HepG2 (cell line): Measurements from ENCODE around the gene L3MBTL4.

Experiments
- ATM ChIP-seq: fragments of 450-650 bp; IDR thresholded peaks from 2 replicates; pipeline ENCODE4 v1.7.1; 2017; ENCODE audit warnings: mild to moderate bottlenecking, borderline replicate concordance
- CTCF ChIP-seq: sonication (generic); formaldehyde crosslinking; IDR thresholded peaks from 2 replicates; pipeline ENCODE4 v1.5.0; 2020; ENCODE audit warnings: mild to moderate bottlenecking, missing genetic modification reagents, moderate library complexity
- DR1 ChIP-seq: sonication (generic); formaldehyde crosslinking; IDR thresholded peaks from 2 replicates; pipeline ENCODE4 v1.8.0; 2021; ENCODE audit warnings: mild to moderate bottlenecking, missing genetic modification reagents, inconsistent platforms
- EP300 ChIP-seq, 3 experiments: sonication (generic) in 1 of 3; formaldehyde crosslinking in 1 of 3; IDR thresholded peaks; 2 replicates each; pipeline versions ENCODE4 v1.5.1 to v1.6.1; 2011 to 2020; ENCODE audit warnings: low read depth in 2 of 3, low read length in 2 of 3, borderline replicate concordance in 1 of 3, improper control_type of control experiment in 1 of 3, mild to moderate bottlenecking in 1 of 3, missing genetic modification reagents in 1 of 3, moderate library complexity in 1 of 3
- HDAC2 ChIP-seq: sonication (generic); formaldehyde crosslinking; IDR thresholded peaks from 2 replicates; pipeline ENCODE4 v1.4.0; 2020; ENCODE audit warnings: missing genetic modification reagents
- REST ChIP-seq, 2 experiments: IDR thresholded peaks; 2 replicates each; pipeline ENCODE4 v1.6.1; 2011 to 2012; ENCODE audit warnings: low read length in 2 of 2, borderline replicate concordance in 1 of 2, low read depth in 1 of 2, mild to moderate bottlenecking in 1 of 2, moderate library complexity in 1 of 2
- SNRNP70 ChIP-seq: fragments of 200-400 bp; formaldehyde crosslinking; IDR thresholded peaks from 2 replicates; pipeline ENCODE4 v1.6.1; 2017; ENCODE audit warnings: mild to moderate bottlenecking, low read depth, low read length, moderate library complexity
- TAF1 ChIP-seq: sonication (generic); formaldehyde crosslinking; IDR thresholded peaks from 2 replicates; pipeline ENCODE4 v1.4.0; 2020; ENCODE audit warnings: missing genetic modification reagents

DNA sequence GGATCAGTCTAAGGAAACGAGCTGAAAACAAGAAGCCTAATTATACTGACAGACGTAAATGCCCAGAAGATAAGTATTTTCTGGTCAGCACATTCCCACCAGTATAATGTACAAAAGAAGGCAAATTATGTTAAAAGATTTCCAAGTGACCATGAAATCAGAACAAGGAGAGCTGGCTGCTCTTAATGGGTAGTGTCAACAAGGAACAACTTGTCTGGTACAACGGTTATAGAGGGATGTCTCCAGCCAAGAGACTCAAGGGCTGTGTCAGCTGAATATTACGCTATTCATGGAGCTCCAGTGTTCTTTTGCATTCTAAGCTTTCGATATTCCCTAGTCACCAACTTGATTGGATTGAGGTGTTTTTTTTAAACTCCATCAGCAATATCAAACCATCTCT, 8.6 kb upstream of the L3MBTL4 start:
- TF ChIP-seq SNRNP70 (no peak), DR1 (CRISPR knock-in tag) (no peak), ATM (no peak), TAF1 (CRISPR knock-in tag) (no peak), REST (IDR thresholded peaks at IDR 0.05; ENCODE audit: borderline replicate concordance in 1 of 2, low read depth in 1 of 2, low read length in 2 of 2) (no peak), CTCF (CRISPR knock-in tag) (no peak), HDAC2 (no peak), EP300 (IDR thresholded peaks at IDR 0.05; ENCODE audit: low read depth in 2 of 2, low read length in 2 of 2) (no peak), EP300 (CRISPR knock-in tag; IDR thresholded peaks at IDR 0.05; ENCODE audit: borderline replicate concordance) (no peak)
